Stimulated activated CD8-positive, alpha-beta memory T cell treated with anti-CD3 and anti-CD28 coated beads, Interleukin-15, amount 100 ng/mL, for 4 hours (primary cell): ENCODE measurements around the gene ECI2.

Experiments used
- DNase-seq, 2 donors: peaks; one replicate each; pipeline ENCODE4 v3.0.0-alpha.2; 2020; ENCODE audit warnings: low read depth in 2 of 2

The ECI2 gene

GRCh38 chr6:4134841-4135664, at the start of gene ECI2:
ECI2 (minus strand) TSS chr6:4135575; CDS start chr6:4135560, 15 bp downstream.
- no peak for DNase-seq

GRCh38 chr6:4180652-4181255, 45.4 kb upstream of the ECI2 start:
- DNase-seq: no peak

GRCh38 chr6:4179960-4180651, 44.7 kb upstream of the ECI2 start:
- no peak for DNase-seq

GRCh38 chr6:4178737-4179333, 43.5 kb upstream of the ECI2 start:
- DNase-seq: no peak

GRCh38 chr6:4176907-4177306, 41.5 kb upstream of the ECI2 start:
- no peak for DNase-seq

- DNase-seq: no peak
These were observed 38.7 kb upstream of the ECI2 start for GRCh38 chr6:4174042-4174441.

- DNase-seq: no peak
These were observed 37.0 kb upstream of the ECI2 start for GRCh38 chr6:4172368-4172767.

- DNase-seq: no peak
These were observed 34.9 kb upstream of the ECI2 start for GRCh38 chr6:4170297-4170696.

- DNase-seq: no peak
These were observed 33.8 kb upstream of the ECI2 start for GRCh38 chr6:4169028-4169789.

- no peak for DNase-seq
These were observed 32.5 kb upstream of the ECI2 start for GRCh38 chr6:4167833-4168232.

GRCh38 chr6:4167123-4167522, 31.7 kb upstream of the ECI2 start:
- no peak for DNase-seq

GRCh38 chr6:4164456-4164855, 29.1 kb upstream of the ECI2 start:
- DNase-seq: no peak

- no peak for DNase-seq
These were observed 28.7 kb upstream of the ECI2 start for GRCh38 chr6:4164117-4164442.

GRCh38 chr6:4163408-4164116, 28.2 kb upstream of the ECI2 start:
- no peak for DNase-seq

GRCh38 chr6:4162370-4162769, 27.0 kb upstream of the ECI2 start:
- no peak for DNase-seq

GRCh38 chr6:4159491-4159890, 24.1 kb upstream of the ECI2 start:
- no peak for DNase-seq

- DNase-seq: no peak
These were observed 22.1 kb upstream of the ECI2 start for GRCh38 chr6:4157506-4157905.

GRCh38 chr6:4155848-4156466, 20.6 kb upstream of the ECI2 start:
- peak; percentile 32 to 65 for DNase-seq

GRCh38 chr6:4153514-4153985, 18.2 kb upstream of the ECI2 start:
- DNase-seq: no peak

- DNase-seq: no peak
These were observed 9.7 kb upstream of the ECI2 start for GRCh38 chr6:4145083-4145482.

GRCh38 chr6:4139272-4139671, 3.9 kb upstream of the ECI2 start:
- no peak for DNase-seq
